ENCODE results near the gene ARIH2.

ARIH2 gene

GRCh38 chr3:48929358-48930035 is 10.9 kb downstream of the ARIH2 start:
- DNase-seq: no peak

- DNase-seq: no peak
These were observed 11.9 kb downstream of the ARIH2 start for GRCh38 chr3:48930590-48930989.

GRCh38 chr3:48931944-48932580 is 13.4 kb downstream of the ARIH2 start:
- peak in 2 of 3 donors; percentile 19 for DNase-seq

GRCh38 chr3:48934333-48934991 is 15.8 kb downstream of the ARIH2 start:
- DNase-seq: no peak

GRCh38 chr3:48935530-48935929 is 16.9 kb downstream of the ARIH2 start:
- DNase-seq: peak; percentile 59 to 68 (median 61)

- no peak for DNase-seq
These were observed 19.5 kb downstream of the ARIH2 start for GRCh38 chr3:48938156-48938555.

- no peak for DNase-seq
These were observed 20.0 kb downstream of the ARIH2 start for GRCh38 chr3:48938689-48939088.

- no peak for DNase-seq
These were observed 26.8 kb downstream of the ARIH2 start for GRCh38 chr3:48945432-48945831.

GRCh38 chr3:48945891-48946549 is 27.4 kb downstream of the ARIH2 start:
- DNase-seq: no peak

- no peak for DNase-seq
These were observed 30.7 kb downstream of the ARIH2 start for GRCh38 chr3:48949376-48949717.

GRCh38 chr3:48950051-48950450 is 31.4 kb downstream of the ARIH2 start:
- DNase-seq: no peak

- peak; percentile 20 to 54 (median 48) for DNase-seq
These were observed 33.1 kb downstream of the ARIH2 start for GRCh38 chr3:48951764-48952163.

- DNase-seq: peak; percentile 16 to 29 (median 22)
These were observed 34.0 kb downstream of the ARIH2 start for GRCh38 chr3:48952510-48953118.

GRCh38 chr3:48957006-48957705 is 38.5 kb downstream of the ARIH2 start:
- no peak for DNase-seq

- DNase-seq: no peak
These were observed 42.3 kb downstream of the ARIH2 start for GRCh38 chr3:48960841-48961413.

- no peak for DNase-seq
These were observed 43.7 kb downstream of the ARIH2 start for GRCh38 chr3:48962340-48962739.

GRCh38 chr3:48962939-48963338 is 44.3 kb downstream of the ARIH2 start:
- no peak for DNase-seq

GRCh38 chr3:48963591-48963990 is 44.9 kb downstream of the ARIH2 start:
- DNase-seq: no peak

GRCh38 chr3:48966367-48966766 is 47.7 kb downstream of the ARIH2 start:
- DNase-seq: no peak

GRCh38 chr3:48966876-48967361 is 48.3 kb downstream of the ARIH2 start:
- no peak for DNase-seq

GRCh38 chr3:48970586-48970985 is 51.9 kb downstream of the ARIH2 start:
- DNase-seq: no peak
